ENCODE measurements around the gene ACOXL.

GRCh38 chr2:111024496-111024895 lies 292.1 kb downstream of the ACOXL start:
- TF ChIP-seq POLR2A (IDR thresholded peaks at IDR 0.05) (no peak), CTCF (IDR thresholded peaks at IDR 0.05) (no peak)

Measured in right lobe of liver (tissue), 4 donors.